ENCODE data around the gene POLR2J. TPM values are rescaled to one million over a fixed set of nuclear protein-coding genes. Genes with fewer than 3 reads are reported as not detected.
A peak's percentile ranks its signal among the peaks of the same experiment; 100 is the strongest.
"Not testable (repeated sequence)": the region's sequence is repeated elsewhere in the genome, so short reads cannot be mapped to it uniquely, and the experiment has no call there.

Gene POLR2J
- 10 to 100 TPM; 52.9 to 56.7 TPM for total RNA-seq

- ATAC-seq (peak; percentile 93), DNase-seq (peak; percentile 87)
- H3K36me3 Mint-ChIP-seq; H3K4me1 Mint-ChIP-seq; H3K9me3 Mint-ChIP-seq (ENCODE audit: low read depth); H3K27me3 Mint-ChIP-seq; CTCF ChIA-PET: not testable (repeated sequence)
- Mint-ChIP-seq H3K4me3 (peak within 1 kb of the TSS; percentile 83), H3K27ac (peak within 1 kb of the TSS; percentile 88)
Measured at GRCh38 chr7:102478314-102479208, at the start of gene POLR2J. Gene POLR2J (minus strand): TSS chr7:102478922. CDS start chr7:102478860, 62 bp downstream.

- H3K27ac Mint-ChIP-seq; H3K4me3 Mint-ChIP-seq; H3K27me3 Mint-ChIP-seq; CTCF ChIA-PET; DNase-seq; H3K4me1 Mint-ChIP-seq; ATAC-seq; H3K36me3 Mint-ChIP-seq; H3K9me3 Mint-ChIP-seq (ENCODE audit: low read depth): not testable (repeated sequence)
Measured at GRCh38 chr7:102527822-102528793, 49.4 kb upstream of the POLR2J start.

GRCh38 chr7:102527182-102527581, 48.5 kb upstream of the POLR2J start:
- H3K9me3 Mint-ChIP-seq (ENCODE audit: low read depth); DNase-seq; ATAC-seq; H3K4me1 Mint-ChIP-seq; H3K27ac Mint-ChIP-seq; H3K36me3 Mint-ChIP-seq; CTCF ChIA-PET; H3K27me3 Mint-ChIP-seq; H3K4me3 Mint-ChIP-seq: not testable (repeated sequence)

GRCh38 chr7:102524803-102525202, 46.1 kb upstream of the POLR2J start:
- DNase-seq; H3K9me3 Mint-ChIP-seq (ENCODE audit: low read depth); H3K36me3 Mint-ChIP-seq; H3K27me3 Mint-ChIP-seq; H3K4me1 Mint-ChIP-seq; ATAC-seq; H3K4me3 Mint-ChIP-seq; H3K27ac Mint-ChIP-seq; CTCF ChIA-PET: not testable (repeated sequence)

GRCh38 chr7:102520797-102521196, 42.1 kb upstream of the POLR2J start:
- H3K9me3 Mint-ChIP-seq (ENCODE audit: low read depth); CTCF ChIA-PET; H3K4me1 Mint-ChIP-seq; H3K36me3 Mint-ChIP-seq; H3K27me3 Mint-ChIP-seq; H3K4me3 Mint-ChIP-seq; H3K27ac Mint-ChIP-seq; DNase-seq; ATAC-seq: not testable (repeated sequence)

- H3K4me3 Mint-ChIP-seq; CTCF ChIA-PET; DNase-seq; H3K27me3 Mint-ChIP-seq; H3K9me3 Mint-ChIP-seq (ENCODE audit: low read depth); H3K4me1 Mint-ChIP-seq; H3K36me3 Mint-ChIP-seq; H3K27ac Mint-ChIP-seq: not testable (repeated sequence)
- peak; percentile 100 for ATAC-seq
Measured at GRCh38 chr7:102517550-102518147, 38.9 kb upstream of the POLR2J start, which contains the start of gene RASA4B. Gene RASA4B (minus strand): TSS chr7:102517777. CDS start chr7:102517710, 67 bp downstream.

GRCh38 chr7:102516951-102517350, 38.2 kb upstream of the POLR2J start:
- H3K9me3 Mint-ChIP-seq (ENCODE audit: low read depth); H3K4me1 Mint-ChIP-seq; CTCF ChIA-PET; H3K27ac Mint-ChIP-seq; DNase-seq; H3K4me3 Mint-ChIP-seq; H3K27me3 Mint-ChIP-seq; ATAC-seq; H3K36me3 Mint-ChIP-seq: not testable (repeated sequence)

GRCh38 chr7:102515889-102516288, 37.2 kb upstream of the POLR2J start:
- CTCF ChIA-PET; ATAC-seq; H3K9me3 Mint-ChIP-seq (ENCODE audit: low read depth); H3K36me3 Mint-ChIP-seq; H3K4me1 Mint-ChIP-seq; H3K4me3 Mint-ChIP-seq; H3K27me3 Mint-ChIP-seq; H3K27ac Mint-ChIP-seq; DNase-seq: not testable (repeated sequence)

- DNase-seq; ATAC-seq; H3K27ac Mint-ChIP-seq; CTCF ChIA-PET; H3K36me3 Mint-ChIP-seq; H3K4me3 Mint-ChIP-seq; H3K9me3 Mint-ChIP-seq (ENCODE audit: low read depth); H3K4me1 Mint-ChIP-seq; H3K27me3 Mint-ChIP-seq: not testable (repeated sequence)
Measured at GRCh38 chr7:102514881-102515721, 36.4 kb upstream of the POLR2J start.

GRCh38 chr7:102512642-102513221, 34.0 kb upstream of the POLR2J start:
- DNase-seq; H3K4me1 Mint-ChIP-seq; CTCF ChIA-PET; H3K27ac Mint-ChIP-seq; H3K9me3 Mint-ChIP-seq (ENCODE audit: low read depth); H3K36me3 Mint-ChIP-seq; H3K4me3 Mint-ChIP-seq; ATAC-seq; H3K27me3 Mint-ChIP-seq: not testable (repeated sequence)

- DNase-seq; H3K9me3 Mint-ChIP-seq (ENCODE audit: low read depth); H3K4me3 Mint-ChIP-seq; H3K27ac Mint-ChIP-seq; H3K27me3 Mint-ChIP-seq; H3K4me1 Mint-ChIP-seq; H3K36me3 Mint-ChIP-seq; CTCF ChIA-PET: not testable (repeated sequence)
- peak; percentile 72 for ATAC-seq
Measured at GRCh38 chr7:102511860-102512522, 33.3 kb upstream of the POLR2J start.

- DNase-seq; H3K27me3 Mint-ChIP-seq; H3K4me3 Mint-ChIP-seq; CTCF ChIA-PET; H3K27ac Mint-ChIP-seq; ATAC-seq; H3K4me1 Mint-ChIP-seq; H3K36me3 Mint-ChIP-seq; H3K9me3 Mint-ChIP-seq (ENCODE audit: low read depth): not testable (repeated sequence)
Measured at GRCh38 chr7:102510575-102510974, 31.9 kb upstream of the POLR2J start.

Measured in activated CD8-positive, alpha-beta memory T cell treated with anti-CD3 and anti-CD28 coated beads, Interleukin-2, amount 10 ng/mL, durations not matched to agents 7 days and 5 days (primary cell).